GM23338 (cell line): ENCODE data around the gene PRR19. TPM values are rescaled to one million over a fixed set of nuclear protein-coding genes. Genes with fewer than 3 reads are reported as not detected.

Experiments
- ATAC-seq: fragments of 200-7000 bp; cut with Tn5 transposase; 3 replicates; pipeline ENCODE4 v1.9.1; 2020
- DNase-seq: peaks from one replicate; pipeline ENCODE4 v3.0.0-alpha.2; 2015; ENCODE audit warnings: low spot score
- H2AFZ ChIP-seq: fragments of 200-600 bp; sonication (generic); 2 replicates; pipeline ENCODE4 v1.8.0; 2016; ENCODE audit warnings: antibody characterized with exemption, mild to moderate bottlenecking, moderate library complexity
- H3F3A ChIP-seq: fragments of 200-600 bp; sonication (generic); replicated peaks from 2 replicates; pipeline ENCODE4 v1.8.0; 2017; ENCODE audit warnings: antibody characterized with exemption, mixed run types, low read depth
- H3K27ac ChIP-seq: fragments of 200-600 bp; sonication (generic); 2 replicates; pipeline ENCODE4 v1.6.1; 2016; ENCODE audit warnings: low read depth
- H3K27me3 ChIP-seq: fragments of 200-600 bp; sonication (generic); 2 replicates; pipeline ENCODE4 v1.8.0; 2016; ENCODE audit warnings: mild to moderate bottlenecking, mixed run types, moderate library complexity; ENCODE audit not compliant: insufficient read depth
- H3K36me3 ChIP-seq: fragments of 200-600 bp; sonication (generic); 2 replicates; pipeline ENCODE4 v1.8.0; 2016; ENCODE audit warnings: mild to moderate bottlenecking; ENCODE audit not compliant: insufficient read depth
- H3K4me1 ChIP-seq: fragments of 200-600 bp; sonication (generic); 2 replicates; pipeline ENCODE4 v1.8.0; 2016; ENCODE audit warnings: mild to moderate bottlenecking, moderate library complexity; ENCODE audit not compliant: insufficient read depth
- H3K4me2 ChIP-seq: fragments of 200-600 bp; sonication (generic); 2 replicates; pipeline ENCODE4 v1.7.1; 2017; ENCODE audit warnings: mixed run types
- H3K4me3 ChIP-seq: fragments of 200-600 bp; sonication (generic); 2 replicates; pipeline ENCODE4 v1.6.1; 2016; ENCODE audit warnings: mixed run types
- H3K79me2 ChIP-seq: fragments of 200-600 bp; sonication (generic); replicated peaks from 2 replicates; pipeline ENCODE4 v1.8.0; 2017; ENCODE audit warnings: mild to moderate bottlenecking; ENCODE audit not compliant: insufficient read depth
- H3K9me2 ChIP-seq: fragments of 200-600 bp; sonication (generic); 2 replicates; pipeline ENCODE4 v1.8.0; 2017; ENCODE audit not compliant: insufficient read depth
- H4K20me1 ChIP-seq: fragments of 200-600 bp; sonication (generic); replicated peaks from 2 replicates; pipeline ENCODE4 v1.8.0; 2017; ENCODE audit warnings: mild to moderate bottlenecking; ENCODE audit not compliant: insufficient read depth
- H3K27ac Mint-ChIP-seq: 2 replicates; pipeline ENCODE4 v1.8.0; 2020; ENCODE audit warnings: inconsistent platforms, mild to moderate bottlenecking, moderate library complexity, mixed read lengths
- H3K27me3 Mint-ChIP-seq: 3 replicates; pipeline ENCODE4 v1.8.0; 2022; ENCODE audit warnings: low read depth, mild to moderate bottlenecking, moderate library complexity, mixed read lengths, inconsistent platforms; ENCODE audit not compliant: insufficient read depth, poor library complexity
- H3K36me3 Mint-ChIP-seq: 3 replicates; pipeline ENCODE4 v1.8.0; 2021; ENCODE audit warnings: low read depth, mild to moderate bottlenecking, inconsistent platforms, moderate library complexity, mixed read lengths
- H3K4me1 Mint-ChIP-seq: 3 replicates; pipeline ENCODE4 v1.8.0; 2020; ENCODE audit warnings: mild to moderate bottlenecking, inconsistent platforms, mixed read lengths
- H3K4me3 Mint-ChIP-seq: 3 replicates; pipeline ENCODE4 v1.8.0; 2021; ENCODE audit warnings: moderate library complexity, mild to moderate bottlenecking, inconsistent platforms, mixed read lengths
- H3K9me3 Mint-ChIP-seq: 3 replicates; pipeline ENCODE4 v1.8.0; 2020; ENCODE audit warnings: moderate library complexity, mild to moderate bottlenecking, inconsistent platforms, mixed read lengths
- CREB1 ChIP-seq: fragments of 250-450 bp; sonication (Bioruptor Pico); IDR thresholded peaks from 2 replicates; pipeline ENCODE4 v1.5.0; 2020; ENCODE audit warnings: low read depth, mild to moderate bottlenecking, moderate library complexity
- CTCF ChIP-seq, 2 experiments: fragments of 200-600 bp in 1 of 2; sonication (generic) in 1 of 2; conservative IDR thresholded peaks; 2 replicates each; pipeline versions ENCODE4 v1.5.1 to v1.6.1; 2016 to 2017; ENCODE audit warnings: antibody characterized with exemption in 2 of 2, low read depth in 2 of 2, mild to moderate bottlenecking in 2 of 2, moderate library complexity in 1 of 2
- EZH2 ChIP-seq: fragments of 200-600 bp; sonication (generic); IDR thresholded peaks from one replicate; pipeline ENCODE4 v1.8.0; 2017; ENCODE audit warnings: antibody characterized with exemption, mild to moderate bottlenecking, low read depth; ENCODE audit not compliant: unreplicated experiment
- EZH2phosphoT487 ChIP-seq: fragments of 200-600 bp; sonication (generic); IDR thresholded peaks from one replicate; pipeline ENCODE4 v1.8.1; 2018; ENCODE audit warnings: antibody characterized with exemption; ENCODE audit not compliant: unreplicated experiment
- JUNB ChIP-seq: IDR thresholded peaks from one replicate; pipeline ENCODE4 v1.6.1; 2016; ENCODE audit warnings: antibody characterized with exemption; ENCODE audit not compliant: unreplicated experiment
- NANOG ChIP-seq: IDR thresholded peaks from 2 replicates; pipeline ENCODE4 v1.6.1; 2016; ENCODE audit warnings: antibody characterized with exemption, borderline replicate concordance
- POLR2AphosphoS5 ChIP-seq: IDR thresholded peaks from 2 replicates; pipeline ENCODE4 v1.6.1; 2016; ENCODE audit warnings: antibody characterized with exemption, low read depth
- STAT1 ChIP-seq: IDR thresholded peaks from one replicate; pipeline ENCODE4 v1.6.1; 2016; ENCODE audit warnings: antibody characterized with exemption; ENCODE audit not compliant: unreplicated experiment
- ZNF114 ChIP-seq: fragments of 250-450 bp; sonication (Bioruptor Pico); IDR thresholded peaks from 2 replicates; pipeline ENCODE4 v1.5.0; 2020; ENCODE audit warnings: mild to moderate bottlenecking, moderate library complexity
- ZNF331 ChIP-seq: fragments of 250-450 bp; sonication (Bioruptor Pico); IDR thresholded peaks from 2 replicates; pipeline ENCODE4 v1.5.0; 2020; ENCODE audit warnings: low read depth, mild to moderate bottlenecking, moderate library complexity
- polyA plus RNA-seq: library from polyadenylated mRNA; unstranded; fragments of >200 nt; fragmentation: Nextera tagmentation; extraction: Ambion mirVana; gene quantifications from 2 replicates; pipeline ENCODE4 v1.2.1, GENCODE V29; 2016
- total RNA-seq: library from RNA; depleted of rRNA; stranded (reverse); fragments of >200 nt; shearing (Covaris generic); gene quantifications from 2 replicates; pipeline ENCODE4 v1.2.3, GENCODE V29; 2014
- TF ChIP-seq, protein P1 (sequence below): fragments of 250-450 bp; sonication (Bioruptor Pico); IDR thresholded peaks from 2 replicates; pipeline ENCODE4 v1.5.0; 2020; ENCODE audit warnings: mild to moderate bottlenecking, moderate library complexity
- TF ChIP-seq, protein P2 (sequence below): IDR thresholded peaks from 2 replicates; pipeline ENCODE4 v1.6.1; 2016; ENCODE audit warnings: antibody characterized with exemption

PRR19 gene
- total and polyA plus RNA-seq, 2 experiments from 2014 or later: 3.6 to 4.1 TPM

GRCh38 chr19:42276284-42276683, 25.6 kb upstream of the PRR19 start:
- H3K4me3 Mint-ChIP-seq: no peak overlapping the region
- H2AFZ ChIP-seq: no peak overlapping the region

GRCh38 chr19:42276821-42277220, 25.1 kb upstream of the PRR19 start:
- no peaks in the 10 kb centered on the region; the same call in 2 of the 3 replicates for H3K9me3 Mint-ChIP-seq
- Histone ChIP-seq H3K4me1 (peaks cover 12% of the 10 kb centered on the region), H3K27me3 (no peaks in the 10 kb centered on the region), H3K9me2 (no peaks in the 10 kb centered on the region), H3K27ac (no peak overlapping the region), H3F3A (peaks cover 5% of the 10 kb centered on the region; the same call in 1 of the 2 replicates), H4K20me1 (0 out of 2 replicates have a peak, but pooled peaks cover 3% of the 10 kb centered on the region), H2AFZ (no peak overlapping the region), H3K36me3 (no peaks in the 10 kb centered on the region), H3K79me2 (no peaks in the 10 kb centered on the region; the same call in 1 of the 2 replicates), H3K4me2 (no peak overlapping the region), H3K4me3 (no peak overlapping the region)
- ATAC-seq (no peak), DNase-seq (no peak)
- H3K27ac Mint-ChIP-seq: no peak overlapping the region
- TF ChIP-seq ZNF331 (CRISPR knock-in tag): no peak
- TF ChIP-seq EZH2phosphoT487: no peak
- TF ChIP-seq NANOG: no peak
- TF ChIP-seq ZNF114 (CRISPR knock-in tag): no peak
- no peak for TF ChIP-seq JUNB
- TF ChIP-seq CTCF (conservative IDR thresholded peaks at IDR 0.05; ENCODE audit: low read depth in 2 of 2): no peak
- TF ChIP-seq, protein P1, sequence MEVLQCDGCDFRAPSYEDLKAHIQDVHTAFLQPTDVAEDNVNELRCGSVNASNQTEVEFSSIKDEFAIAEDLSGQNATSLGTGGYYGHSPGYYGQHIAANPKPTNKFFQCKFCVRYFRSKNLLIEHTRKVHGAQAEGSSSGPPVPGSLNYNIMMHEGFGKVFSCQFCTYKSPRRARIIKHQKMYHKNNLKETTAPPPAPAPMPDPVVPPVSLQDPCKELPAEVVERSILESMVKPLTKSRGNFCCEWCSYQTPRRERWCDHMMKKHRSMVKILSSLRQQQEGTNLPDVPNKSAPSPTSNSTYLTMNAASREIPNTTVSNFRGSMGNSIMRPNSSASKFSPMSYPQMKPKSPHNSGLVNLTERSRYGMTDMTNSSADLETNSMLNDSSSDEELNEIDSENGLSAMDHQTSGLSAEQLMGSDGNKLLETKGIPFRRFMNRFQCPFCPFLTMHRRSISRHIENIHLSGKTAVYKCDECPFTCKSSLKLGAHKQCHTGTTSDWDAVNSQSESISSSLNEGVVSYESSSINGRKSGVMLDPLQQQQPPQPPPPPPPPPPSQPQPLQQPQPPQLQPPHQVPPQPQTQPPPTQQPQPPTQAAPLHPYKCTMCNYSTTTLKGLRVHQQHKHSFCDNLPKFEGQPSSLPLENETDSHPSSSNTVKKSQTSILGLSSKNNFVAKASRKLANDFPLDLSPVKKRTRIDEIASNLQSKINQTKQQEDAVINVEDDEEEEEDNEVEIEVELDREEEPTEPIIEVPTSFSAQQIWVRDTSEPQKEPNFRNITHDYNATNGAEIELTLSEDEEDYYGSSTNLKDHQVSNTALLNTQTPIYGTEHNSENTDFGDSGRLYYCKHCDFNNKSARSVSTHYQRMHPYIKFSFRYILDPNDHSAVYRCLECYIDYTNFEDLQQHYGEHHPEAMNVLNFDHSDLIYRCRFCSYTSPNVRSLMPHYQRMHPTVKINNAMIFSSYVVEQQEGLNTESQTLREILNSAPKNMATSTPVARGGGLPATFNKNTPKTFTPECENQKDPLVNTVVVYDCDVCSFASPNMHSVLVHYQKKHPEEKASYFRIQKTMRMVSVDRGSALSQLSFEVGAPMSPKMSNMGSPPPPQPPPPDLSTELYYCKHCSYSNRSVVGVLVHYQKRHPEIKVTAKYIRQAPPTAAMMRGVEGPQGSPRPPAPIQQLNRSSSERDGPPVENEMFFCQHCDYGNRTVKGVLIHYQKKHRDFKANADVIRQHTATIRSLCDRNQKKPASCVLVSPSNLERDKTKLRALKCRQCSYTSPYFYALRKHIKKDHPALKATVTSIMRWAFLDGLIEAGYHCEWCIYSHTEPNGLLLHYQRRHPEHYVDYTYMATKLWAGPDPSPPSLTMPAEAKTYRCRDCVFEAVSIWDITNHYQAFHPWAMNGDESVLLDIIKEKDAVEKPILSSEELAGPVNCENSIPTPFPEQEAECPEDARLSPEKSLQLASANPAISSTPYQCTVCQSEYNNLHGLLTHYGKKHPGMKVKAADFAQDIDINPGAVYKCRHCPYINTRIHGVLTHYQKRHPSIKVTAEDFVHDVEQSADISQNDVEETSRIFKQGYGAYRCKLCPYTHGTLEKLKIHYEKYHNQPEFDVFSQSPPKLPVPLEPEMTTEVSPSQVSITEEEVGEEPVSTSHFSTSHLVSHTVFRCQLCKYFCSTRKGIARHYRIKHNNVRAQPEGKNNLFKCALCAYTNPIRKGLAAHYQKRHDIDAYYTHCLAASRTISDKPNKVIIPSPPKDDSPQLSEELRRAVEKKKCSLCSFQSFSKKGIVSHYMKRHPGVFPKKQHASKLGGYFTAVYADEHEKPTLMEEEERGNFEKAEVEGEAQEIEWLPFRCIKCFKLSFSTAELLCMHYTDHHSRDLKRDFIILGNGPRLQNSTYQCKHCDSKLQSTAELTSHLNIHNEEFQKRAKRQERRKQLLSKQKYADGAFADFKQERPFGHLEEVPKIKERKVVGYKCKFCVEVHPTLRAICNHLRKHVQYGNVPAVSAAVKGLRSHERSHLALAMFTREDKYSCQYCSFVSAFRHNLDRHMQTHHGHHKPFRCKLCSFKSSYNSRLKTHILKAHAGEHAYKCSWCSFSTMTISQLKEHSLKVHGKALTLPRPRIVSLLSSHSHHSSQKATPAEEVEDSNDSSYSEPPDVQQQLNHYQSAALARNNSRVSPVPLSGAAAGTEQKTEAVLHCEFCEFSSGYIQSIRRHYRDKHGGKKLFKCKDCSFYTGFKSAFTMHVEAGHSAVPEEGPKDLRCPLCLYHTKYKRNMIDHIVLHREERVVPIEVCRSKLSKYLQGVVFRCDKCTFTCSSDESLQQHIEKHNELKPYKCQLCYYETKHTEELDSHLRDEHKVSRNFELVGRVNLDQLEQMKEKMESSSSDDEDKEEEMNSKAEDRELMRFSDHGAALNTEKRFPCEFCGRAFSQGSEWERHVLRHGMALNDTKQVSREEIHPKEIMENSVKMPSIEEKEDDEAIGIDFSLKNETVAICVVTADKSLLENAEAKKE (CRISPR knock-in tag): no peak
- TF ChIP-seq EZH2: no peak
- TF ChIP-seq CREB1 (CRISPR knock-in tag): no peak
- peaks cover 7% of the 10 kb centered on the region; the same call in 2 of the 3 replicates for H3K36me3 Mint-ChIP-seq
- H3K4me1 Mint-ChIP-seq: peaks cover 18% of the 10 kb centered on the region
- no peak overlapping the region for H3K4me3 Mint-ChIP-seq
- H3K27me3 Mint-ChIP-seq: peaks cover 11% of the 10 kb centered on the region

More at GRCh38 chr19:42276284-42276683, 25.6 kb upstream of the PRR19 start:
- Histone ChIP-seq H3K4me2 (no peak overlapping the region), H3F3A (peaks cover 5% of the 10 kb centered on the region; the same call in 1 of the 2 replicates), H4K20me1 (0 out of 2 replicates have a peak, but pooled peaks cover 3% of the 10 kb centered on the region), H3K27me3 (no peaks in the 10 kb centered on the region), H3K4me3 (no peak overlapping the region), H3K9me2 (no peaks in the 10 kb centered on the region), H3K79me2 (no peaks in the 10 kb centered on the region; the same call in 1 of the 2 replicates), H3K4me1 (peaks cover 7% of the 10 kb centered on the region; the same call in 1 of the 2 replicates), H3K27ac (no peak overlapping the region), H3K36me3 (no peaks in the 10 kb centered on the region)
- Mint-ChIP-seq H3K27ac (no peak overlapping the region), H3K4me1 (peaks cover 17% of the 10 kb centered on the region), H3K9me3 (no peaks in the 10 kb centered on the region; the same call in 2 of the 3 replicates), H3K27me3 (peaks cover 7% of the 10 kb centered on the region), H3K36me3 (peaks cover 11% of the 10 kb centered on the region; the same call in 2 of the 3 replicates)
- ATAC-seq (no peak), DNase-seq (no peak)
- TF ChIP-seq POLR2AphosphoS5 (no peak), EZH2 (no peak), STAT1 (no peak), EZH2phosphoT487 (no peak), ZNF114 (CRISPR knock-in tag) (no peak)
- TF ChIP-seq, protein P2, sequence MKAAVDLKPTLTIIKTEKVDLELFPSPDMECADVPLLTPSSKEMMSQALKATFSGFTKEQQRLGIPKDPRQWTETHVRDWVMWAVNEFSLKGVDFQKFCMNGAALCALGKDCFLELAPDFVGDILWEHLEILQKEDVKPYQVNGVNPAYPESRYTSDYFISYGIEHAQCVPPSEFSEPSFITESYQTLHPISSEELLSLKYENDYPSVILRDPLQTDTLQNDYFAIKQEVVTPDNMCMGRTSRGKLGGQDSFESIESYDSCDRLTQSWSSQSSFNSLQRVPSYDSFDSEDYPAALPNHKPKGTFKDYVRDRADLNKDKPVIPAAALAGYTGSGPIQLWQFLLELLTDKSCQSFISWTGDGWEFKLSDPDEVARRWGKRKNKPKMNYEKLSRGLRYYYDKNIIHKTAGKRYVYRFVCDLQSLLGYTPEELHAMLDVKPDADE: no peak
